ENCODE results near the gene SPATA18. TPM values are rescaled to one million over a fixed set of nuclear protein-coding genes. Genes with fewer than 3 reads are reported as not detected.

The SPATA18 gene
- total and polyA plus RNA-seq, 2 of the 8 experiments (the other 6 are each of a cell fraction or from before 2014, with no cell fraction given): 1.4 to 2.4 TPM

- TF ChIP-seq CHD7 (IDR thresholded peaks at IDR 0.05; ENCODE audit: insufficient replicate concordance, low read length): no peak
- TF ChIP-seq E2F6 (IDR thresholded peaks at IDR 0.05): no peak
- TF ChIP-seq CBX8 (IDR thresholded peaks at IDR 0.05; ENCODE audit: borderline replicate concordance, low read depth, low read length): no peak
- TF ChIP-seq CTBP2 (IDR thresholded peaks at IDR 0.05; ENCODE audit: borderline replicate concordance, insufficient read depth, insufficient read length, low read length): no peak
- no peak for TF ChIP-seq TAF7 (optimal IDR thresholded peaks at IDR 0.05; ENCODE audit: borderline replicate concordance, low read depth, low read length)
- no peak for TF ChIP-seq TBP (IDR thresholded peaks at IDR 0.05; ENCODE audit: low read depth, low read length)
- TF ChIP-seq ATF2 (IDR thresholded peaks at IDR 0.05; ENCODE audit: low read length): no peak
- no peak for TF ChIP-seq SP1 (IDR thresholded peaks at IDR 0.05; ENCODE audit: low read depth, low read length)
- no peak for TF ChIP-seq NANOG (IDR thresholded peaks at IDR 0.05; ENCODE audit: insufficient read depth, low read depth, low read length, poor library complexity, severe bottlenecking)
Observed at GRCh38 chr4:52107336-52107735, 56.2 kb downstream of the SPATA18 start (continued).

Data from H1 (cell line).